Epithelial cell of proximal tubule (primary cell): ENCODE data around the gene NRP1. TPM values are rescaled to one million over a fixed set of nuclear protein-coding genes. Genes with fewer than 3 reads are reported as not detected.
A peak's percentile ranks its signal among the peaks of the same experiment; 100 is the strongest.

Experiments used
- DNase-seq: peaks from one replicate; pipeline ENCODE4 v3.0.0-alpha.2; 2011; ENCODE audit warnings: low read depth
- H3K4me3 ChIP-seq: 2 replicates; pipeline ENCODE4 v1.5.1; 2011; ENCODE audit warnings: low read depth, mild to moderate bottlenecking, low read length
- CTCF ChIP-seq: conservative IDR thresholded peaks from 2 replicates; pipeline ENCODE4 v1.5.1; 2012; ENCODE audit warnings: low read depth, mild to moderate bottlenecking, low read length
- total RNA-seq: library from RNA; depleted of rRNA; stranded (reverse); fragments of >200 nt; gene quantifications from 2 replicates; pipeline ENCODE4 v1.2.3, GENCODE V29; 2015

The NRP1 gene
- total RNA-seq, 1 donor from 2014 or later = 62.7 TPM

- no peak overlapping the region for H3K4me3 ChIP-seq
- DNase-seq = no peak
- no peak for TF ChIP-seq CTCF
Measured at GRCh38 chr10:33376476-33376875, 42.0 kb upstream of the NRP1 start.

GRCh38 chr10:33373263-33373662, 38.8 kb upstream of the NRP1 start:
- TF ChIP-seq CTCF = no peak
- no peak for DNase-seq
- no peak overlapping the region for H3K4me3 ChIP-seq

- H3K4me3 ChIP-seq = no peak overlapping the region
- DNase-seq = no peak
- no peak for TF ChIP-seq CTCF
Measured at GRCh38 chr10:33371234-33371633, 36.8 kb upstream of the NRP1 start.

- DNase-seq = no peak
- no peak for TF ChIP-seq CTCF
- H3K4me3 ChIP-seq = no peak overlapping the region
Measured at GRCh38 chr10:33370434-33370930, 36.0 kb upstream of the NRP1 start.

GRCh38 chr10:33368086-33368485, 33.6 kb upstream of the NRP1 start:
- H3K4me3 ChIP-seq = no peak overlapping the region
- no peak for DNase-seq
- TF ChIP-seq CTCF = no peak

GRCh38 chr10:33365871-33366411, 31.5 kb upstream of the NRP1 start:
- DNase-seq = peak; percentile 93
- H3K4me3 ChIP-seq = no peak overlapping the region
- TF ChIP-seq CTCF = no peak

- TF ChIP-seq CTCF = no peak
- H3K4me3 ChIP-seq = no peak overlapping the region
- DNase-seq = no peak
Measured at GRCh38 chr10:33365301-33365700, 30.8 kb upstream of the NRP1 start.
